HEK293T (cell line): ENCODE measurements around the gene HOXD4.

Source experiments
- CTCF ChIA-PET: fragments of 350-600 bp; formaldehyde crosslinking; extraction: SDS; loops from one replicate; lab custom pipeline; 2021; ENCODE audit warnings: antibody characterized with exemption, inconsistent platforms; lab: Yijun Ruan, JAX
- POLR2A ChIA-PET: fragments of 350-600 bp; formaldehyde crosslinking; extraction: SDS; loops from one replicate; lab custom pipeline; 2020; ENCODE audit warnings: antibody characterized with exemption, inconsistent platforms; lab: Yijun Ruan, JAX
- DNase-seq: peaks from one replicate; pipeline ENCODE4 v3.0.0; 2012; ENCODE audit warnings: mixed read lengths; ENCODE audit errors: extremely low spot score
- ARNT ChIP-seq: fragments of 450-650 bp; IDR thresholded peaks from 2 replicates; pipeline ENCODE4 v1.6.1; 2017; ENCODE audit warnings: mild to moderate bottlenecking
- BHLHE40 ChIP-seq: fragments of 450-650 bp; IDR thresholded peaks from 2 replicates; pipeline ENCODE4 v1.6.1; 2016; ENCODE audit warnings: mild to moderate bottlenecking, moderate library complexity, borderline replicate concordance
- CTBP1 ChIP-seq: fragments of 450-650 bp; IDR thresholded peaks from 2 replicates; pipeline ENCODE4 v1.6.1; 2016; ENCODE audit warnings: borderline replicate concordance
- ELF4 ChIP-seq: fragments of 450-650 bp; IDR thresholded peaks from 2 replicates; pipeline ENCODE4 v1.6.1; 2017; ENCODE audit warnings: antibody characterized with exemption
- FOXA1 ChIP-seq: fragments of 450-650 bp; IDR thresholded peaks from 2 replicates; pipeline ENCODE4 v1.6.1; 2016; ENCODE audit warnings: mild to moderate bottlenecking
- FOXK2 ChIP-seq: fragments of 450-650 bp; IDR thresholded peaks from 2 replicates; pipeline ENCODE4 v1.6.1; 2016; ENCODE audit warnings: mild to moderate bottlenecking
- FOXM1 ChIP-seq: fragments of 450-650 bp; IDR thresholded peaks from 2 replicates; pipeline ENCODE4 v1.6.1; 2017; ENCODE audit warnings: mild to moderate bottlenecking, borderline replicate concordance
- HDGF ChIP-seq: fragments of 450-650 bp; IDR thresholded peaks from 2 replicates; pipeline ENCODE4 v1.6.1; 2017; ENCODE audit warnings: antibody characterized with exemption, borderline replicate concordance
- L3MBTL2 ChIP-seq: fragments of 450-650 bp; conservative IDR thresholded peaks from 2 replicates; pipeline ENCODE4 v1.6.1; 2016; ENCODE audit warnings: mild to moderate bottlenecking
- LEF1 ChIP-seq: fragments of 450-650 bp; IDR thresholded peaks from 2 replicates; pipeline ENCODE4 v1.6.1; 2017; ENCODE audit warnings: mild to moderate bottlenecking, borderline replicate concordance
- NFRKB ChIP-seq: fragments of 450-650 bp; IDR thresholded peaks from 2 replicates; pipeline ENCODE4 v1.6.1; 2016; ENCODE audit warnings: mild to moderate bottlenecking, moderate library complexity
- SP1 ChIP-seq: fragments of 450-650 bp; IDR thresholded peaks from 2 replicates; pipeline ENCODE4 v1.6.1; 2017
- SUZ12 ChIP-seq: fragments of 450-650 bp; IDR thresholded peaks from 2 replicates; pipeline ENCODE4 v1.6.1; 2016; ENCODE audit warnings: mild to moderate bottlenecking
- TARDBP ChIP-seq: fragments of 450-650 bp; IDR thresholded peaks from 2 replicates; pipeline ENCODE4 v1.6.1; 2016
- ZNF384 ChIP-seq: fragments of 450-650 bp; IDR thresholded peaks from 2 replicates; pipeline ENCODE4 v1.6.1; 2016
- TF ChIP-seq, protein P1 (sequence below): fragments of 450-650 bp; IDR thresholded peaks from 2 replicates; pipeline ENCODE4 v1.6.1; 2016

HOXD4 gene

GRCh38 chr2:176164201-176164600 lies 12.9 kb downstream of the HOXD4 start:
- POLR2A ChIA-PET: interaction anchor here (0.9 to 2.6 kb wide), 3 partner anchors 10 to 105 kb away, joined by 3 to 11 read pairs (median 5); partner anchors contain the start of genes HOXD1 and MTX2
- TF ChIP-seq SP1 (no peak), TARDBP (no peak), FOXK2 (no peak), LEF1 (no peak), L3MBTL2 (no peak), HDGF (no peak), ZNF384 (no peak), BHLHE40 (no peak), ARNT (no peak), ELF4 (no peak), SUZ12 (no peak)
- TF ChIP-seq, protein P1, sequence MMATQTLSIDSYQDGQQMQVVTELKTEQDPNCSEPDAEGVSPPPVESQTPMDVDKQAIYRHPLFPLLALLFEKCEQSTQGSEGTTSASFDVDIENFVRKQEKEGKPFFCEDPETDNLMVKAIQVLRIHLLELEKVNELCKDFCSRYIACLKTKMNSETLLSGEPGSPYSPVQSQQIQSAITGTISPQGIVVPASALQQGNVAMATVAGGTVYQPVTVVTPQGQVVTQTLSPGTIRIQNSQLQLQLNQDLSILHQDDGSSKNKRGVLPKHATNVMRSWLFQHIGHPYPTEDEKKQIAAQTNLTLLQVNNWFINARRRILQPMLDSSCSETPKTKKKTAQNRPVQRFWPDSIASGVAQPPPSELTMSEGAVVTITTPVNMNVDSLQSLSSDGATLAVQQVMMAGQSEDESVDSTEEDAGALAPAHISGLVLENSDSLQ: no peak
- DNase-seq: no peak
- CTCF ChIA-PET: interaction anchor here (0.5 kb wide), 1 partner anchor 89 kb away, joined by 3 read pairs; no protein-coding TSS in a partner anchor

DNA sequence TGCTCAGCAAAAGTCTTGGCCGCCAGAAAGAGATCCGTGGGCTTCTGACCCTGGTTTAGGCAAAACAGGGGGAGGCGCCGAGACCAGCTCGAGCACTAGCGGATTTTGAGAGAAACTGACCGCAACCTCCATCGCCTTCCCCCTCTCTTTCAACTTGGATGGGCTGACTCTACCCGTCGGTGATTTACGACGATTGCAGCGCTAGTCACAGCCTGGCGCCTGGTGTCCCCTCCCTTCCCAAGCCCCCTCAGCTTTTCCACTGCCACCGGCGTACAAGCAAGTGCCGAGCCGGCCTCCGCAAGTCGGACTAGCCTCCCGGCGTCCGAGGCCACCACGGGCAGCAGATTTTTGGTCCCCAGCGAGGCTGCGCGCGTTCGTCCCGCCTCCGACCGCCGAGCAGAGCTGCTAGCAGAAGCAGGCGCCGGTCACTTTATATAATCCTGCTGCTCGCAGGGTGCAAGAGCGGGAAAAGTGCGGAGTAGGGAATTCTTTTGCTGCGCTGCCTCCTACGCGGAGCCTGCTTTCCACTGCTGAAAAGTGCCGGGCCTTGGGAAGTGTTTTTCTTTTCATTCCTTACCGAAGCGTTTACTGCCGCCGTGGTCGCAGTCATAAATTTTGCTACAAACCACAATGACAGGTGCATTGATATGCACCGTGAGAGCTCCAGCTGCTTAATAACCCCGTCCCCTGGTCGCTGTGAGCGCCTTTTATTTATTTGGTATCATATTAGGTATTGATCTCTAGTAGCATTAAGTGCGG lies 13.4 kb downstream of the HOXD4 start:
- CTCF ChIA-PET: no interaction called here
- no peak for TF ChIP-seq ZNF384
- TF ChIP-seq, protein P1: peak; percentile 40; the same call in 1 of the 2 replicates
- POLR2A ChIA-PET: interaction anchor here (0.9 to 2.6 kb wide), 3 partner anchors 10 to 105 kb away, joined by 3 to 11 read pairs (median 5); partner anchors contain the start of genes HOXD1 and MTX2
- no peak for DNase-seq

GRCh38 chr2:176165370-176166050 lies 14.2 kb downstream of the HOXD4 start:
- no peak for TF ChIP-seq FOXA1
- TF ChIP-seq, protein P1: peak; percentile 67
- POLR2A ChIA-PET: interaction anchor here (1.7 to 2.6 kb wide), 2 partner anchors 9 to 104 kb away, joined by 5 to 11 read pairs; partner anchors contain the start of gene MTX2
- CTCF ChIA-PET: no interaction called here
- DNase-seq: no peak

- TF ChIP-seq SUZ12 (no peak), ELF4 (no peak), ARNT (no peak), L3MBTL2 (no peak), LEF1 (no peak), FOXA1 (no peak), BHLHE40 (no peak), CTBP1 (no peak), ZNF384 (no peak), TARDBP (no peak), FOXM1 (no peak), HDGF (no peak), FOXK2 (no peak)
- TF ChIP-seq, protein P1: no peak
- no peak for DNase-seq
- ChIA-PET CTCF (no interaction called here), POLR2A (interaction anchor here (2.6 kb wide), 1 partner anchor 8 kb away, joined by 11 read pairs; no protein-coding TSS in a partner anchor)
Observed at GRCh38 chr2:176166272-176166671, 14.9 kb downstream of the HOXD4 start.

GRCh38 chr2:176167398-176167797 lies 16.0 kb downstream of the HOXD4 start:
- CTCF ChIA-PET: no interaction called here
- POLR2A ChIA-PET: no interaction called here
- no peak for DNase-seq
- TF ChIP-seq FOXK2 (no peak), ZNF384 (no peak), ELF4 (no peak), TARDBP (no peak), NFRKB (no peak), FOXA1 (no peak)

DNA sequence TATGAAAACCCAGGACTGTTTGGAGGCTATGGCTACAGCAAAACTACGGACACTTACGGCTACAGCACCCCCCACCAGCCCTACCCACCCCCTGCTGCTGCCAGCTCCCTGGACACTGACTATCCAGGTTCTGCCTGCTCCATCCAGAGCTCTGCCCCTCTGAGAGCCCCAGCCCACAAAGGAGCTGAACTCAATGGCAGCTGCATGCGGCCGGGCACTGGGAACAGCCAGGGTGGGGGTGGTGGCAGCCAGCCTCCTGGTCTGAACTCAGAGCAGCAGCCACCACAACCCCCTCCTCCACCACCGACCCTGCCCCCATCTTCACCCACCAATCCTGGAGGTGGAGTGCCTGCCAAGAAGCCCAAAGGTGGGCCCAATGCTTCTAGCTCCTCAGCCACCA lies 17.8 kb downstream of the HOXD4 start:
- TF ChIP-seq ELF4 (no peak), FOXM1 (no peak), HDGF (no peak), NFRKB (no peak), L3MBTL2 (no peak), TARDBP (no peak), ZNF384 (no peak), ARNT (no peak), BHLHE40 (no peak), CTBP1 (no peak), FOXK2 (no peak), SP1 (no peak), FOXA1 (no peak), SUZ12 (no peak)
- TF ChIP-seq, protein P1: no peak
- DNase-seq: no peak
- ChIA-PET CTCF (no interaction called here), POLR2A (interaction anchor here (0.9 to 1.2 kb wide), 3 partner anchors 9 to 100 kb away, joined by 3 read pairs; partner anchors contain the start of gene MTX2)
